HL-60 (cell line): ENCODE measurements around the gene MTFR2.

ENCODE experiments used
- GABPA ChIP-seq: IDR thresholded peaks from 2 replicates; pipeline ENCODE4 v1.6.1; 2012; ENCODE audit warnings: low read depth
- POLR2AphosphoS5 ChIP-seq: IDR thresholded peaks from 2 replicates; pipeline ENCODE4 v1.6.1; 2012; ENCODE audit warnings: low read depth
- TF ChIP-seq, protein P1 (sequence below): IDR thresholded peaks from one replicate; pipeline ENCODE4 v1.5.1; 2011; ENCODE audit warnings: low read length, control low read depth, inconsistent platforms; ENCODE audit not compliant: insufficient read depth
- TF ChIP-seq, protein P2 (sequence below): IDR thresholded peaks from 2 replicates; pipeline ENCODE4 v1.6.1; 2012; ENCODE audit warnings: low read depth; ENCODE audit not compliant: insufficient replicate concordance

DNA sequence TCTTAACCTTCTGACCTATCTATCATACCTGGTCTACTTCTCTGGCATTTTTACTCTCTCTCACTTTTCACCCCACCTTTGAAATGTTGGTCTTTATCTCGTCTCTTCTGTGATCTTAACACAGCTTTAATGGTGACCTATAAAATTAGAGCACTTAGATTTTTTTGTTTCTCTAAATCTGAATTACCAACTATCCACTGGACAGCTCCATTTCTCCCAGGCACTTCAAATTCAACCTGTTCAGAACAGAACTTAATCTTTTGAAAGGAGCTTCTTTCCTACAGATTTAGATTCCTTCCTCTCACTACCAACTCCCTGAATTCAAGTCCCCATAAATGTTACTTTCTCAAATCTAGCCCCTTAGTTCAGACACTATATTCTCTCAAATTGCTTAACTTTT is 15.0 kb upstream of the MTFR2 start:
- TF ChIP-seq, protein P1, sequence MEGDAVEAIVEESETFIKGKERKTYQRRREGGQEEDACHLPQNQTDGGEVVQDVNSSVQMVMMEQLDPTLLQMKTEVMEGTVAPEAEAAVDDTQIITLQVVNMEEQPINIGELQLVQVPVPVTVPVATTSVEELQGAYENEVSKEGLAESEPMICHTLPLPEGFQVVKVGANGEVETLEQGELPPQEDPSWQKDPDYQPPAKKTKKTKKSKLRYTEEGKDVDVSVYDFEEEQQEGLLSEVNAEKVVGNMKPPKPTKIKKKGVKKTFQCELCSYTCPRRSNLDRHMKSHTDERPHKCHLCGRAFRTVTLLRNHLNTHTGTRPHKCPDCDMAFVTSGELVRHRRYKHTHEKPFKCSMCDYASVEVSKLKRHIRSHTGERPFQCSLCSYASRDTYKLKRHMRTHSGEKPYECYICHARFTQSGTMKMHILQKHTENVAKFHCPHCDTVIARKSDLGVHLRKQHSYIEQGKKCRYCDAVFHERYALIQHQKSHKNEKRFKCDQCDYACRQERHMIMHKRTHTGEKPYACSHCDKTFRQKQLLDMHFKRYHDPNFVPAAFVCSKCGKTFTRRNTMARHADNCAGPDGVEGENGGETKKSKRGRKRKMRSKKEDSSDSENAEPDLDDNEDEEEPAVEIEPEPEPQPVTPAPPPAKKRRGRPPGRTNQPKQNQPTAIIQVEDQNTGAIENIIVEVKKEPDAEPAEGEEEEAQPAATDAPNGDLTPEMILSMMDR, result no peak
- no peak for TF ChIP-seq POLR2AphosphoS5
- TF ChIP-seq, protein P2, sequence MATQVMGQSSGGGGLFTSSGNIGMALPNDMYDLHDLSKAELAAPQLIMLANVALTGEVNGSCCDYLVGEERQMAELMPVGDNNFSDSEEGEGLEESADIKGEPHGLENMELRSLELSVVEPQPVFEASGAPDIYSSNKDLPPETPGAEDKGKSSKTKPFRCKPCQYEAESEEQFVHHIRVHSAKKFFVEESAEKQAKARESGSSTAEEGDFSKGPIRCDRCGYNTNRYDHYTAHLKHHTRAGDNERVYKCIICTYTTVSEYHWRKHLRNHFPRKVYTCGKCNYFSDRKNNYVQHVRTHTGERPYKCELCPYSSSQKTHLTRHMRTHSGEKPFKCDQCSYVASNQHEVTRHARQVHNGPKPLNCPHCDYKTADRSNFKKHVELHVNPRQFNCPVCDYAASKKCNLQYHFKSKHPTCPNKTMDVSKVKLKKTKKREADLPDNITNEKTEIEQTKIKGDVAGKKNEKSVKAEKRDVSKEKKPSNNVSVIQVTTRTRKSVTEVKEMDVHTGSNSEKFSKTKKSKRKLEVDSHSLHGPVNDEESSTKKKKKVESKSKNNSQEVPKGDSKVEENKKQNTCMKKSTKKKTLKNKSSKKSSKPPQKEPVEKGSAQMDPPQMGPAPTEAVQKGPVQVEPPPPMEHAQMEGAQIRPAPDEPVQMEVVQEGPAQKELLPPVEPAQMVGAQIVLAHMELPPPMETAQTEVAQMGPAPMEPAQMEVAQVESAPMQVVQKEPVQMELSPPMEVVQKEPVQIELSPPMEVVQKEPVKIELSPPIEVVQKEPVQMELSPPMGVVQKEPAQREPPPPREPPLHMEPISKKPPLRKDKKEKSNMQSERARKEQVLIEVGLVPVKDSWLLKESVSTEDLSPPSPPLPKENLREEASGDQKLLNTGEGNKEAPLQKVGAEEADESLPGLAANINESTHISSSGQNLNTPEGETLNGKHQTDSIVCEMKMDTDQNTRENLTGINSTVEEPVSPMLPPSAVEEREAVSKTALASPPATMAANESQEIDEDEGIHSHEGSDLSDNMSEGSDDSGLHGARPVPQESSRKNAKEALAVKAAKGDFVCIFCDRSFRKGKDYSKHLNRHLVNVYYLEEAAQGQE, result peak; percentile 59
- no peak for TF ChIP-seq GABPA
